Subcutaneous adipose tissue (tissue), 4 donors: ENCODE data around the gene TRANK1. TPM values are rescaled to one million over a fixed set of nuclear protein-coding genes. Genes with fewer than 3 reads are reported as not detected.

Source experiments
- total RNA-seq, 4 donors: library from RNA; depleted of rRNA; stranded (reverse); fragments of >200 nt; gene quantifications; one replicate each; pipeline ENCODE4 v1.1.0, GENCODE V29; 2016
- TF ChIP-seq, protein P1 (sequence below): fragments of 450-650 bp; IDR thresholded peaks from one replicate; pipeline ENCODE4 v1.5.1; 2016; ENCODE audit warnings: low read depth, mild to moderate bottlenecking, control low read depth, antibody characterized with exemption, moderate library complexity

Gene TRANK1
- total RNA-seq, 4 donors from 2014 or later: 9.1 to 25.0 (median 17.7) TPM

DNA sequence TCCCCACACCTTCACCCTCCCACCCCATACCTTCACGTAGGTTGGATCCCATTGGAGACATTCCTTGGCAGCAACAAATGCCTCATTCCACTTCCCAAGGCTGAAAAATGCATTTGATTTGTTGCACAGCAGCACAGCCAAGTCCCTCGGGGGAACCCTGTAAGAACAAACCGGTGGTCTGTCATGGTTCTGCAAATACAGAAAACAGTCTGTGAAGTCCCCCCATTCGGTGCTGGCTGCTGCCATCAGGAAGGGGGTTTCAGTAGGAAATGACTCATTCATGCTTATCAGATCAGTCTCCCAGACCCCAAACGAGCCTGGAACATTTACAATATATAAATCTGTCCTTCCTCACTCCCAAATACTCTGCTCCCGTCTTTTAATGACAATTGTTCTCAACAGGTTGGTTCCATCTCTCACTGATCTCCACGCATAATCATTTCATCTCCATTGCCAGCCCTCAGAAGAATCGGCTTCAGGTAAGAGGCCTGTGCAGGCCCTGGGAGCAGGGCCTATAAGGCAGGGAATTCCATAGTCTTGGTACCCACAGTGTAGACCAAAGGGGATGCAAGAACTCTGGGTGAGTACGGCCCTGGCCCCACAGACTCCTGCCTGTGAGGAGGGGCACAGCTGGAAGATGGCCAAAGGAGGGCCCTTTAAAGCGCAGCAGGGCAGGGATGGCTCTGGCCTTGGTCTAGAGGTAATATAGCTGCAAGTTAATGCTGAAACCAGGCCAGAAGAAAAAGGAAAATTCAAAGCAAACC is 41.6 kb downstream of the TRANK1 start:
- TF ChIP-seq, protein P1, sequence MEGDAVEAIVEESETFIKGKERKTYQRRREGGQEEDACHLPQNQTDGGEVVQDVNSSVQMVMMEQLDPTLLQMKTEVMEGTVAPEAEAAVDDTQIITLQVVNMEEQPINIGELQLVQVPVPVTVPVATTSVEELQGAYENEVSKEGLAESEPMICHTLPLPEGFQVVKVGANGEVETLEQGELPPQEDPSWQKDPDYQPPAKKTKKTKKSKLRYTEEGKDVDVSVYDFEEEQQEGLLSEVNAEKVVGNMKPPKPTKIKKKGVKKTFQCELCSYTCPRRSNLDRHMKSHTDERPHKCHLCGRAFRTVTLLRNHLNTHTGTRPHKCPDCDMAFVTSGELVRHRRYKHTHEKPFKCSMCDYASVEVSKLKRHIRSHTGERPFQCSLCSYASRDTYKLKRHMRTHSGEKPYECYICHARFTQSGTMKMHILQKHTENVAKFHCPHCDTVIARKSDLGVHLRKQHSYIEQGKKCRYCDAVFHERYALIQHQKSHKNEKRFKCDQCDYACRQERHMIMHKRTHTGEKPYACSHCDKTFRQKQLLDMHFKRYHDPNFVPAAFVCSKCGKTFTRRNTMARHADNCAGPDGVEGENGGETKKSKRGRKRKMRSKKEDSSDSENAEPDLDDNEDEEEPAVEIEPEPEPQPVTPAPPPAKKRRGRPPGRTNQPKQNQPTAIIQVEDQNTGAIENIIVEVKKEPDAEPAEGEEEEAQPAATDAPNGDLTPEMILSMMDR: no peak

DNA sequence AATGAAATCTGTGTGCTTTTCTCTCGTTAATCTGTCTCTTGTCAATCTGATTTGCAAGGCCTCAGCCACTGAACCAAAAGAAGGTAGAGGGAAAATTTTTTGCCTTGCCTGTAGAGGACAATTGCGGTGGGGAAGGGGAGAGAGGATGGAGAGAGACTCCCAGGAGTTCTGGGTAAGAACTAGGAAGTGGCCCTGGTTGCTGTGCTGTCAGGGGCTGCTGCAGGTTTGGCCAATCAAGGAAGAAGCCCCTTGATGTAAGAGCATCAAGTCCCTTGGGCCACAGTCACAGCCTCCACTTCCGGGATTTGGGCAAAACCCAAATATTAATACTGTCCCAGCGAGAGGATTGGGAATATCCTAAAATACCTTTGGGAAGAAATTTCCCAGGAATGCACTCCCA is 43.3 kb downstream of the TRANK1 start:
- TF ChIP-seq, protein P1: no peak

DNA sequence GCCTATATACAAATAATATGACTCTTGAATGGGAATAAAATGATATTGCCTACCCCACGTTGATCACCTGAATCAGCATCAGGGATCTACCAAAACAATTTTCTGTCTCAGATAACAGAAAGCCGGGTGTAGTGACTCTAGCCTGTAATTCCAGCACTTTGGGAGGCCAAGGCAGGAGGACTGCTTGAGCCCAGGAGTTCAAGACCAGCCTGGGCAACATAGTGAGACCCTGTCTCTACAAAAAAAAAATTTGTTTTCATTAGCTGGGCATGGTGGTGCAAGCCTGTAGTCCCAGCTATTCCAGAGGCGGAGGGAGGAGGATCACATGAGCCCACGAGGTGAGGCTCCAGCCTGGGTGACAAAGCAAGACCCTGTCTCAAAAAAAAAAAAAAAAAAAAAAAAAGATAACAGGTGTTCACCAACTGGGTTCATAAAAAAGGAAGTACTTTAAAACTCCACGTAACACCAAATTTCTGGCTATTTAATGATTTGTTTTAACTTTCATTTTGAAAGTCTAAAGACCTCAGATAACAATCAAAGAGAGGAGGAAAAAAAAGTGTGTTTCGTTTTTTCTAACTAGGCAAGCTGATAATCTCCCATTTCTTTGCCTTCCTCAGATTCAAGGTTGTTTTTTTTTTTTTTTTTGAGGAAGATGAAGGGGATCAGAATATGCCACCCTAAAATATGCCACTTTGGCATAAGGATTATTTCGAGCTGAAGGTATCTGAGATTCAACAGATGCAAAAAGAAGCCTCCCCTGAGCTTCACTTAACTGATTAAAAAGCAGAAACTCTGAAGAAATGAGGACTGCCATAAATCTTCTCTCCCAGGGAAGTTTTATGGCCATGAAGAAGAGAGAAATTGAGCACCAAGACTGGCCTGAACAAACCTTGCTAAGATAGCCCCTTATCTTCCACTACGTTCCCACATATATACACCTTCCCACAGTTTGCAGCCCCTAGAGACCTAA is 44.1 kb downstream of the TRANK1 start:
- TF ChIP-seq, protein P1: no peak

DNA sequence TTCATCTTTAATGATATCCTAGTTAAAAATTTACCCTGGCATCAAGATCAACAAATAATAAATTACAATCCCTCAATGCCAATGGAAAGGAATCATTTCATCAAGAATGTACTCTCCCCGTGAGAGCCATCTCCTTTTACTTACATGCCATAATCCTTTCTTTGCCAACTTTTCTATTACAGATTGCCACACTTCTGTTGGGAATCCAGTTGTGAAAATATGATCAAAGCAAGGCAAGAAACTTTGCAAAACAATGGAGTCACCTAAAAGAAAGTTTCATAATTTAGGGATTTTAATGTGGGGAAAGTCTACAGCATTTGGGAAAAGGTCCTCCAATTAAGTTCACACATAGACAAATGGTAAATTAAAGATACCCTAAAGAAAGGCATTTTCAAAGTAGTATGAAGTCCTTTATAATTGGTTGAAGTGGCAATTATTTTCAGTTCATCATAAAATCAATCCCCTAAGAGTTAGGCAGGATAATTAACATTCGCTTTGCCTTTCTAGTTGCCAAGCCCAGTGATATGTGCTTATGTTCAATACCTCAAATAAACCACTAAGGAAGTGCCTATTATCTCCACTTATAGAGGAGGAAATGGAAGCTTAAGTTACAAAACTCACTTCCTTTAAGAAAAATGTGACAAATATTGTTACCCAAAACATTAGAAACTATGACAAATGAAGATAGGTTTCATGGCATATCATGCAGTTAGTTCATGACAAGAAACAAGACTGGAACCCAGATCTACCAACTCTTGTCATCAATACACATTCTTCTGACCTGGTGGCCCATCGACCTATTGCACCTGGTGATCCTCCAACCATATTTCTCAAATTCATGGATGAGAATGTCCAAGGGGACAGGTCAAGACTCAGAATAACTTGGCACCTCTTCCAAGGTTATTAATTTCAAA is 49.1 kb downstream of the TRANK1 start:
- TF ChIP-seq, protein P1: no peak

DNA sequence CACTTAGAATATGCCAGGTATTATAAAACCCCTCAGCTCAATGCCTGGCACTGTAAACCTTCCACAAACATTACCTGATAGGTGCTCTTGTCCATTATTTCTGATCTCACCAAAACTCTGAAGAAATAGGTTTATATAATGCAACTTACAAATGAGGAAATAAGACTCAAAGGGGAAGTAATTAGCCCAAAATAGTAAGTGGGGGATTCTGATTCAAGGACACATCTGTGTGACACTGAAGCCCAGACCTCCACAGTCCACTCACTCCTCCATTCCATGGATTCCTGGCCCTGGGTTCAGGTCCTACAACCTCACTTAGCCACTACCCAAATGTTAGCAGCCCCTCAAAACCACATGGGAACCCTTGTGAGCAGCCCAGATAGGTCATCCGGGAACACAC is 49.9 kb downstream of the TRANK1 start:
- TF ChIP-seq, protein P1: no peak

DNA sequence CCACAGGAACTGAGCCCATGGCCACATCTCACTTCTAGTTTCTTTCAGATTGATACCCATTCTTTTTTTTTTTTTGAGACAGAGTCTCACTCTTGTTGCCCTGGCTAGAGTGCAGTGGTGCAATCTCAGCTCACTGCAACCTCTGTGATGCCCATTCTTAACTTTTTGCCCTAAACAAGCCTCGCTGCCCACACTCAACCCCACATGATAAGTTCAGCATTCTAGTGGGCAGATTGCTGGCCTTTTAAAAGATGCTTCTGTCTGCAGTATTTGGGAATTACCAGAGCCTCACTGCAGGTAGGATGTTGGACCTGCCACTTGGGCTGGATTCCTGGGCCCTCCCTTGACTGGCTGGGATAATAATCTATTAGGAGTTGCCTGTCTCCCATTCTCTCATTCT is 51.0 kb downstream of the TRANK1 start:
- TF ChIP-seq, protein P1: no peak
